ENCODE results near the gene FAM32A.

FAM32A gene

GRCh38 chr19:16224293-16225045 is 39.3 kb downstream of the FAM32A start:
- no peak for DNase-seq

GRCh38 chr19:16225279-16226183 is 40.3 kb downstream of the FAM32A start:
- DNase-seq: no peak

GRCh38 chr19:16226184-16226591 is 41.0 kb downstream of the FAM32A start:
- no peak for DNase-seq

GRCh38 chr19:16226878-16227836 is 41.9 kb downstream of the FAM32A start:
- DNase-seq: no peak

GRCh38 chr19:16227837-16228636 is 42.8 kb downstream of the FAM32A start:
- no peak for DNase-seq

- no peak for DNase-seq
These were observed 43.6 kb downstream of the FAM32A start for GRCh38 chr19:16228637-16229321.

GRCh38 chr19:16229322-16229641 is 44.1 kb downstream of the FAM32A start:
- DNase-seq: no peak

- peak in 1 of 51 donors; percentile 12 for DNase-seq
These were observed 46.9 kb downstream of the FAM32A start for GRCh38 chr19:16232127-16232526.

- no peak for DNase-seq
These were observed 47.4 kb downstream of the FAM32A start for GRCh38 chr19:16232568-16232967.

- no peak for DNase-seq
These were observed 48.0 kb downstream of the FAM32A start for GRCh38 chr19:16233081-16233776.

- DNase-seq: no peak
These were observed 48.8 kb downstream of the FAM32A start for GRCh38 chr19:16233836-16234551.

GRCh38 chr19:16234552-16235445 is 49.6 kb downstream of the FAM32A start:
- no peak for DNase-seq

GRCh38 chr19:16235811-16236652 is 50.8 kb downstream of the FAM32A start:
- no peak for DNase-seq

Data from hypothalamus (tissue), 51 donors.